Astrocyte (in vitro differentiated cells and primary cell): ENCODE results near the gene MAPKAPK2. TPM values are rescaled to one million over a fixed set of nuclear protein-coding genes. Genes with fewer than 3 reads are reported as not detected.

Source experiments
- DNase-seq: peaks from one replicate; pipeline ENCODE4 v3.0.0-alpha.2; 2010; ENCODE audit warnings: low read depth
- FAIRE-seq: peaks from 2 replicates; lab custom pipeline; 2011; peaks lifted over from hg19 to GRCh38; lab: Jason Lieb, UNC
- H2AFZ ChIP-seq: 2 replicates; pipeline ENCODE4 v1.6.0; 2012; ENCODE audit warnings: low read depth, low read length, inconsistent platforms
- H3K27ac ChIP-seq: 2 replicates; pipeline ENCODE4 v1.5.1; 2011; ENCODE audit warnings: low read depth, low read length, inconsistent platforms
- H3K27me3 ChIP-seq: 2 replicates; pipeline ENCODE4 v1.6.0; 2011; ENCODE audit warnings: low read length, inconsistent platforms; ENCODE audit not compliant: insufficient read depth
- H3K36me3 ChIP-seq: 2 replicates; pipeline ENCODE4 v1.5.1; 2011; ENCODE audit warnings: low read length, inconsistent platforms; ENCODE audit not compliant: insufficient read depth
- H3K4me1 ChIP-seq: 2 replicates; pipeline ENCODE4 v1.5.1; 2011; ENCODE audit warnings: low read length, inconsistent platforms; ENCODE audit not compliant: insufficient read depth
- H3K4me2 ChIP-seq: 2 replicates; pipeline ENCODE4 v1.6.0; 2012; ENCODE audit warnings: low read length, inconsistent platforms
- H3K4me3 ChIP-seq: 2 replicates; pipeline ENCODE4 v1.5.1; 2011; ENCODE audit warnings: low read depth, mild to moderate bottlenecking, low read length, inconsistent platforms; ENCODE audit not compliant: insufficient read depth
- H3K79me2 ChIP-seq: 2 replicates; pipeline ENCODE4 v1.6.0; 2012; ENCODE audit warnings: mild to moderate bottlenecking, low read length, inconsistent platforms; ENCODE audit not compliant: insufficient read depth
- H3K9ac ChIP-seq: 2 replicates; pipeline ENCODE4 v1.6.0; 2012; ENCODE audit warnings: mild to moderate bottlenecking, low read length, inconsistent platforms
- H3K9me3 ChIP-seq: 2 replicates; pipeline ENCODE4 v1.5.1; 2012; ENCODE audit warnings: low read depth, mild to moderate bottlenecking, low read length, inconsistent platforms; ENCODE audit not compliant: insufficient read depth
- H4K20me1 ChIP-seq: 2 replicates; pipeline ENCODE4 v1.6.0; 2012; ENCODE audit warnings: low read length, inconsistent platforms; ENCODE audit not compliant: insufficient read depth
- H3K27ac Mint-ChIP-seq: one replicate; pipeline ENCODE4 v1.8.0; 2021; ENCODE audit warnings: mild to moderate bottlenecking, mixed read lengths; ENCODE audit not compliant: unreplicated experiment
- H3K27me3 Mint-ChIP-seq: one replicate; pipeline ENCODE4 v1.8.0; 2021; ENCODE audit warnings: low read depth, mixed read lengths; ENCODE audit not compliant: unreplicated experiment
- H3K36me3 Mint-ChIP-seq: one replicate; pipeline ENCODE4 v1.8.0; 2021; ENCODE audit warnings: low read depth, mixed read lengths; ENCODE audit not compliant: unreplicated experiment
- H3K4me1 Mint-ChIP-seq: one replicate; pipeline ENCODE4 v1.8.0; 2021; ENCODE audit warnings: low read depth, mixed read lengths; ENCODE audit not compliant: unreplicated experiment
- H3K4me3 Mint-ChIP-seq: one replicate; pipeline ENCODE4 v1.8.0; 2021; ENCODE audit warnings: mild to moderate bottlenecking, moderate library complexity, mixed read lengths; ENCODE audit not compliant: unreplicated experiment
- H3K9me3 Mint-ChIP-seq: one replicate; pipeline ENCODE4 v1.8.0; 2021; ENCODE audit warnings: mild to moderate bottlenecking, mixed read lengths; ENCODE audit not compliant: unreplicated experiment
- EZH2 ChIP-seq: IDR thresholded peaks from 2 replicates; pipeline ENCODE4 v1.6.1; 2012; ENCODE audit warnings: mild to moderate bottlenecking, low read length, inconsistent platforms; ENCODE audit not compliant: insufficient read depth
- total RNA-seq: library from RNA; stranded (reverse); gene quantifications from 2 replicates; pipeline ENCODE4 v1.2.1, GENCODE V29; 2021
- TF ChIP-seq, protein P1 (sequence below): IDR thresholded peaks from 2 replicates; pipeline ENCODE4 v1.5.1; 2011; ENCODE audit warnings: low read depth, mild to moderate bottlenecking, inconsistent platforms, low read length, moderate library complexity; ENCODE audit not compliant: insufficient read depth

The MAPKAPK2 gene
- total RNA-seq, 1 donor from 2014 or later = 108 TPM

DNA sequence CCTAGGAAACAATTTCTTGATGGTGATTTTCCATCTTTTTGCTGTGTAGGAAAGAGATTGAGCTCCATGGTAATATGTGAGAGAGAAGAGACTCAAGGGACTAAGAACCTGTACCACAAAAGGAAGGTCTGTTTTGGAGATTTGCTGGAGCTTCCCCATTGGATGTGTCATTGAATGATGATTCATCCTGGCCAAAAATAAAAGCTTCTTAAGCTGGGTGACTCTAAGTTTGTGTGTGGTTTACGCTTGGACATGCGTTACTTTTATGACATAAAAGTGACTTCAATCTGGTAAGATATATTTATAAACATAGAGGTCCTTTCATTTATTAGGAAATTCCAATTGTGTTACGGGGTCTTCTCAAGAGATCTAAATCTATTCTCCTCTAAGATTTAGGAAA is 68.4 kb downstream of the MAPKAPK2 start:
- Histone ChIP-seq H3K4me3 (no peak overlapping the region), H3K4me2 (no peak overlapping the region), H3K36me3 (no peaks in the 10 kb centered on the region), H3K27me3 (peaks cover 11% of the 10 kb centered on the region), H2AFZ (no peak overlapping the region), H3K27ac (no peak overlapping the region), H3K9ac (no peak overlapping the region), H3K9me3 (no peaks in the 10 kb centered on the region), H4K20me1 (no peaks in the 10 kb centered on the region), H3K79me2 (no peaks in the 10 kb centered on the region), H3K4me1 (no peaks in the 10 kb centered on the region)
- Mint-ChIP-seq H3K27me3 (peaks cover 19% of the 10 kb centered on the region), H3K9me3 (peaks cover 7% of the 10 kb centered on the region), H3K27ac (no peak overlapping the region), H3K4me1 (peaks cover 14% of the 10 kb centered on the region), H3K36me3 (no peaks in the 10 kb centered on the region), H3K4me3 (no peak overlapping the region)
- DNase-seq = peak; percentile 72
- no peak for TF ChIP-seq EZH2
- TF ChIP-seq, protein P1, sequence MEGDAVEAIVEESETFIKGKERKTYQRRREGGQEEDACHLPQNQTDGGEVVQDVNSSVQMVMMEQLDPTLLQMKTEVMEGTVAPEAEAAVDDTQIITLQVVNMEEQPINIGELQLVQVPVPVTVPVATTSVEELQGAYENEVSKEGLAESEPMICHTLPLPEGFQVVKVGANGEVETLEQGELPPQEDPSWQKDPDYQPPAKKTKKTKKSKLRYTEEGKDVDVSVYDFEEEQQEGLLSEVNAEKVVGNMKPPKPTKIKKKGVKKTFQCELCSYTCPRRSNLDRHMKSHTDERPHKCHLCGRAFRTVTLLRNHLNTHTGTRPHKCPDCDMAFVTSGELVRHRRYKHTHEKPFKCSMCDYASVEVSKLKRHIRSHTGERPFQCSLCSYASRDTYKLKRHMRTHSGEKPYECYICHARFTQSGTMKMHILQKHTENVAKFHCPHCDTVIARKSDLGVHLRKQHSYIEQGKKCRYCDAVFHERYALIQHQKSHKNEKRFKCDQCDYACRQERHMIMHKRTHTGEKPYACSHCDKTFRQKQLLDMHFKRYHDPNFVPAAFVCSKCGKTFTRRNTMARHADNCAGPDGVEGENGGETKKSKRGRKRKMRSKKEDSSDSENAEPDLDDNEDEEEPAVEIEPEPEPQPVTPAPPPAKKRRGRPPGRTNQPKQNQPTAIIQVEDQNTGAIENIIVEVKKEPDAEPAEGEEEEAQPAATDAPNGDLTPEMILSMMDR = no peak
- no peak for FAIRE-seq

DNA sequence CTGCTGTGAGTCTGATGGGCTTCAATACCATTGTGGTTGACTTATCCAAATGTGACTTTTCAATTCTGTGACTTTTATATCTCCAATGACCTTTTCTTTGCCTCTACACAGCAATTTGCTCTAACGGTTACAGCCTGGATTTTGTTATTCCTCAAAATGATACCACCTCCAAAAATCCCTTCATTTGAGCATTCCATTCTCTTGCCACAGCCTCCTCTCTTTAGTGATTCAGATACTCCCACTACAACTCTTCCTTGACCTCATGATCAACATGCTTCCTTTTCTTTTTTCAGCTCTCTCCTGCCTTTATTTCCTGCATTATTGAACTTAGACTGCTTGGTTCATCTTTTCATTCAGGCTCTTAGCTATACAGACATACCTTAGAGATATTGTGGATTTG is 69.3 kb downstream of the MAPKAPK2 start:
- no peak for TF ChIP-seq EZH2
- TF ChIP-seq, protein P1 = no peak
- Histone ChIP-seq H3K36me3 (no peaks in the 10 kb centered on the region), H3K4me3 (no peak overlapping the region), H3K79me2 (no peaks in the 10 kb centered on the region), H3K9ac (no peak overlapping the region), H3K9me3 (no peaks in the 10 kb centered on the region), H4K20me1 (no peaks in the 10 kb centered on the region), H2AFZ (no peak overlapping the region), H3K27me3 (peaks cover 14% of the 10 kb centered on the region), H3K4me1 (no peaks in the 10 kb centered on the region), H3K4me2 (no peak overlapping the region), H3K27ac (no peak overlapping the region)
- DNase-seq = peak; percentile 70
- Mint-ChIP-seq H3K4me1 (peaks cover 5% of the 10 kb centered on the region), H3K27me3 (peaks cover 19% of the 10 kb centered on the region), H3K36me3 (no peaks in the 10 kb centered on the region), H3K4me3 (no peak overlapping the region), H3K27ac (no peak overlapping the region), H3K9me3 (peaks cover 7% of the 10 kb centered on the region)
- FAIRE-seq = no peak

DNA sequence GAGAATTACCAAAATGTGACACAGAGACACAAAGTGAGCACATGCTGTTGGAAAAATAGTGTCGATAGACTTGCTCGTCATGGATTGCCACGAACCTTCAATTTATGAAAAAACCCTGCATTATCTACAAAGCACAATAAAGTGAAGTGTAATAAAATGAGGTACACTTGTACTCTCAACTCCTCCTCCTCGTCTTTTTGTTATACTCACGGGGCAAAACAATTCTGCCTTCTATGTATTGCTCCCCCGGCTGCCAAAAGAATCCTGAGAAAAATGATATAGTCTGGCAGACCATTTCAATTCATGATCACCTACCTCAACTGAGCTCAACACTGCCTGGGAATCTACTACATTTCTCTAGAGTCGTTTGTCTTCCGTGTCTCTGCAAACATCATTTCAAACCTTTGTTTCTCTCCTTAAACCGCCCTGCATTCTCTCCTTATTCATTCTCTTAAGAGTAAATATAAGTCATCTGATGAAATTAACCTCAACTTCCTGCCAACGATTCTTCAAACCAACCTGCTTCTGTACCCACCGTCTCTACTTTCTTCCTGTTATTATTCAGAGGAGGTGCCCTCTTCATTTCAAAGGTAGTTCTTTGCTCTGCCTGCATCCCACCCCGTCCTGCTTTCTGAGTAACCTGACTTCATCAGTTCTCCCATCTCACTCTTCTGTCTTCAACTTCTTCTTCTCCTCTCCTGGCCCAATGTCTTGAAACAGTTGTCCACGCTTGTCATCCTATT is 73.0 kb downstream of the MAPKAPK2 start:
- Histone ChIP-seq H3K4me3 (no peak overlapping the region), H3K27ac (no peak overlapping the region), H3K9ac (no peak overlapping the region), H3K4me2 (no peak overlapping the region), H3K9me3 (no peaks in the 10 kb centered on the region), H3K4me1 (no peaks in the 10 kb centered on the region), H4K20me1 (no peaks in the 10 kb centered on the region), H3K36me3 (no peaks in the 10 kb centered on the region), H3K79me2 (no peaks in the 10 kb centered on the region), H2AFZ (no peak overlapping the region), H3K27me3 (peaks cover 20% of the 10 kb centered on the region)
- DNase-seq (no peak), FAIRE-seq (no peak)
- H3K4me1 Mint-ChIP-seq = peaks cover 5% of the 10 kb centered on the region
- no peak overlapping the region for H3K4me3 Mint-ChIP-seq
- H3K27me3 Mint-ChIP-seq = peaks cover 20% of the 10 kb centered on the region
- peaks cover 7% of the 10 kb centered on the region for H3K9me3 Mint-ChIP-seq
- no peak for TF ChIP-seq EZH2
- TF ChIP-seq, protein P1 = no peak
- no peak overlapping the region for H3K27ac Mint-ChIP-seq
- H3K36me3 Mint-ChIP-seq = peaks cover 2% of the 10 kb centered on the region
